ENCODE data around the gene PCBP4. TPM values are rescaled to one million over a fixed set of nuclear protein-coding genes. Genes with fewer than 3 reads are reported as not detected.

Gene PCBP4
- total and polyA plus RNA-seq, 4 experiments from 2014 or later: 13.0 to 20.5 (median 19.1) TPM

- Mint-ChIP-seq H3K4me1 (peaks cover 5 to 14% (median 9%) of the 10 kb centered on the region in 4 donors), H3K4me3 (no peak overlapping the region), H3K9me3 (peaks cover 0 to 2% (median 0%) of the 10 kb centered on the region in 8 donors), H3K36me3 (no peaks in the 10 kb centered on the region), H3K27me3 (no peaks in the 10 kb centered on the region), H3K27ac (no peak overlapping the region)
- H3K4me3 ChIP-seq (ENCODE audit: low read length in 2 of 2): no peak overlapping the region
- intact Hi-C loops (cut with micrococcal nuclease): no loop called here
- no peaks in the 10 kb centered on the region for H3K27me3 ChIP-seq (ENCODE audit: insufficient read depth, low read length)
- peaks cover 11% of the 10 kb centered on the region for H3K4me1 ChIP-seq (ENCODE audit: insufficient read depth, low read length)
- ChIA-PET POLR2A (ENCODE audit: partially characterized antibody) (interaction anchor here (1.3 kb wide), 1 partner anchor 33 kb away, joined by 3 read pairs; the partner anchor contains the start of gene ABHD14B), CTCF (ENCODE audit: partially characterized antibody) (interaction anchor here (0.6 to 10.6 kb wide), 2 partner anchors 46 to 136 kb away, joined by 6 to 147 read pairs; no protein-coding TSS in a partner anchor)
- H3K36me3 ChIP-seq (ENCODE audit: insufficient read depth, low read length): no peaks in the 10 kb centered on the region
- no peak for DNase-seq
- H3K9me3 ChIP-seq (ENCODE audit: control insufficient read depth in 1 of 2, low read length in 2 of 2): no peaks in the 10 kb centered on the region
- H3K27ac ChIP-seq (ENCODE audit: low read depth, low read length): no peak overlapping the region
These were observed 40.0 kb upstream of the PCBP4 start for GRCh38 chr3:52007291-52007690.

- Mint-ChIP-seq H3K27ac (no peak overlapping the region), H3K36me3 (no peaks in the 10 kb centered on the region), H3K9me3 (peaks cover 0 to 2% (median 0%) of the 10 kb centered on the region in 8 donors), H3K4me1 (peaks cover 6 to 17% (median 10%) of the 10 kb centered on the region in 4 donors), H3K27me3 (no peaks in the 10 kb centered on the region), H3K4me3 (no peak overlapping the region)
- POLR2A ChIA-PET (ENCODE audit: partially characterized antibody): interaction anchor here (1.3 kb wide), 1 partner anchor 33 kb away, joined by 3 read pairs; the partner anchor contains the start of gene ABHD14B
- CTCF ChIA-PET (ENCODE audit: partially characterized antibody): interaction anchor here (10.6 kb wide), 1 partner anchor 137 kb away, joined by 147 read pairs; no protein-coding TSS in a partner anchor
- H3K27me3 ChIP-seq (ENCODE audit: insufficient read depth, low read length): no peaks in the 10 kb centered on the region
- H3K4me1 ChIP-seq (ENCODE audit: insufficient read depth, low read length): peaks cover 15% of the 10 kb centered on the region
- H3K4me3 ChIP-seq (ENCODE audit: low read length in 2 of 2): no peak overlapping the region
- H3K27ac ChIP-seq (ENCODE audit: low read depth, low read length): no peak overlapping the region
- intact Hi-C loops (cut with micrococcal nuclease): no loop called here
- no peaks in the 10 kb centered on the region for H3K36me3 ChIP-seq (ENCODE audit: insufficient read depth, low read length)
- DNase-seq: no peak
- H3K9me3 ChIP-seq (ENCODE audit: control insufficient read depth in 1 of 2, low read length in 2 of 2): no peaks in the 10 kb centered on the region
These were observed 39.5 kb upstream of the PCBP4 start for GRCh38 chr3:52006820-52007133.

GRCh38 chr3:52006017-52006819 is 39.0 kb upstream of the PCBP4 start:
- Histone ChIP-seq H3K27ac (ENCODE audit: low read depth, low read length) (no peak overlapping the region), H3K36me3 (ENCODE audit: insufficient read depth, low read length) (no peaks in the 10 kb centered on the region), H3K4me3 (ENCODE audit: low read length in 2 of 2) (no peak overlapping the region), H3K27me3 (ENCODE audit: insufficient read depth, low read length) (no peaks in the 10 kb centered on the region), H3K4me1 (ENCODE audit: insufficient read depth, low read length) (peaks cover 21% of the 10 kb centered on the region), H3K9me3 (ENCODE audit: control insufficient read depth in 1 of 2, low read length in 2 of 2) (no peaks in the 10 kb centered on the region)
- intact Hi-C loops (cut with micrococcal nuclease): no loop called here
- POLR2A ChIA-PET (ENCODE audit: partially characterized antibody): interaction anchor here (0.9 to 1.3 kb wide), 2 partner anchors 10 to 32 kb away, joined by 3 read pairs; partner anchors contain the start of genes ABHD14B and RPL29
- CTCF ChIA-PET (ENCODE audit: partially characterized antibody): interaction anchor here (6.6 to 10.6 kb wide), 3 partner anchors 48 to 137 kb away, joined by 97 to 147 read pairs (median 132); partner anchors contain the start of gene DUSP7
- peak overlapping the region in 2 of 8 donors; percentile 17 to 34 for H3K4me3 Mint-ChIP-seq
- peak overlapping the region in 1 of 7 donors; percentile 41 for H3K27ac Mint-ChIP-seq
- no peaks in the 10 kb centered on the region for H3K36me3 Mint-ChIP-seq
- H3K4me1 Mint-ChIP-seq: peaks cover 6 to 22% (median 12%) of the 10 kb centered on the region in 4 donors
- no peak for DNase-seq
- H3K9me3 Mint-ChIP-seq: peaks cover 0 to 2% (median 0%) of the 10 kb centered on the region in 8 donors
- H3K27me3 Mint-ChIP-seq: no peaks in the 10 kb centered on the region

- ChIA-PET POLR2A (ENCODE audit: partially characterized antibody) (interaction anchor here (0.9 kb wide), 1 partner anchor 10 kb away, joined by 3 read pairs; the partner anchor contains the start of gene RPL29), CTCF (ENCODE audit: partially characterized antibody) (interaction anchor here (1.5 to 10.6 kb wide), 4 partner anchors 8 to 138 kb away, joined by 4 to 147 read pairs (median 114); partner anchors contain the start of gene DUSP7)
- no peak for DNase-seq
- Histone ChIP-seq H3K27ac (ENCODE audit: low read depth, low read length) (no peak overlapping the region), H3K36me3 (ENCODE audit: insufficient read depth, low read length) (no peaks in the 10 kb centered on the region), H3K27me3 (ENCODE audit: insufficient read depth, low read length) (no peaks in the 10 kb centered on the region), H3K9me3 (ENCODE audit: control insufficient read depth in 1 of 2, low read length in 2 of 2) (no peaks in the 10 kb centered on the region), H3K4me3 (ENCODE audit: low read length in 2 of 2) (no peak overlapping the region), H3K4me1 (ENCODE audit: insufficient read depth, low read length) (peaks cover 22% of the 10 kb centered on the region)
- H3K4me3 Mint-ChIP-seq: peak overlapping the region in 1 of 8 donors; percentile 34
- no peaks in the 10 kb centered on the region for H3K27me3 Mint-ChIP-seq
- no peaks in the 10 kb centered on the region for H3K9me3 Mint-ChIP-seq
- H3K27ac Mint-ChIP-seq: no peak overlapping the region
- peaks cover 6 to 22% (median 12%) of the 10 kb centered on the region in 4 donors for H3K4me1 Mint-ChIP-seq
- intact Hi-C loops (cut with micrococcal nuclease): no loop called here
- H3K36me3 Mint-ChIP-seq: no peaks in the 10 kb centered on the region
These were observed 38.3 kb upstream of the PCBP4 start for GRCh38 chr3:52005571-52005986.

- Mint-ChIP-seq H3K36me3 (no peaks in the 10 kb centered on the region), H3K4me1 (peaks cover 3 to 22% (median 12%) of the 10 kb centered on the region in 4 donors), H3K4me3 (peak overlapping the region in 1 of 8 donors; percentile 12), H3K27me3 (no peaks in the 10 kb centered on the region), H3K27ac (peak overlapping the region in 1 of 7 donors; percentile 36), H3K9me3 (no peaks in the 10 kb centered on the region)
- ChIA-PET POLR2A (ENCODE audit: partially characterized antibody) (interaction anchor here (1.8 kb wide), 1 partner anchor 52 kb away, joined by 10 read pairs; the partner anchor contains the start of gene DUSP7), CTCF (ENCODE audit: partially characterized antibody) (interaction anchor here (1.3 to 10.6 kb wide), 5 partner anchors 8 to 139 kb away, joined by 4 to 147 read pairs (median 97); partner anchors contain the start of gene DUSP7)
- no peak for DNase-seq
- H3K9me3 ChIP-seq (ENCODE audit: control insufficient read depth in 1 of 2, low read length in 2 of 2): no peaks in the 10 kb centered on the region
- no peaks in the 10 kb centered on the region for H3K36me3 ChIP-seq (ENCODE audit: insufficient read depth, low read length)
- H3K27ac ChIP-seq (ENCODE audit: low read depth, low read length): no peak overlapping the region
- peaks cover 22% of the 10 kb centered on the region for H3K4me1 ChIP-seq (ENCODE audit: insufficient read depth, low read length)
- no peak overlapping the region for H3K4me3 ChIP-seq (ENCODE audit: low read length in 2 of 2)
- H3K27me3 ChIP-seq (ENCODE audit: insufficient read depth, low read length): no peaks in the 10 kb centered on the region
- intact Hi-C loops (cut with micrococcal nuclease): loop anchor here (5.0 kb wide), 1 partner anchor 332 kb away; no protein-coding TSS in a partner anchor
These were observed 37.7 kb upstream of the PCBP4 start for GRCh38 chr3:52004906-52005395.

- CTCF ChIA-PET (ENCODE audit: partially characterized antibody): interaction anchor here (0.6 to 10.6 kb wide), 11 partner anchors 8 to 552 kb away, joined by 3 to 147 read pairs (median 4); partner anchors contain the start of gene DUSP7
- H3K27ac ChIP-seq (ENCODE audit: low read depth, low read length): no peak overlapping the region
- intact Hi-C loops (cut with micrococcal nuclease): loop anchor here (5.0 kb wide), 1 partner anchor 333 kb away; no protein-coding TSS in a partner anchor
- no peaks in the 10 kb centered on the region for H3K36me3 ChIP-seq (ENCODE audit: insufficient read depth, low read length)
- POLR2A ChIA-PET (ENCODE audit: partially characterized antibody): interaction anchor here (0.7 to 1.8 kb wide), 4 partner anchors 8 to 141 kb away, joined by 3 to 10 read pairs (median 4); partner anchors contain the start of genes DUSP7 and RPL29
- peaks cover 22% of the 10 kb centered on the region for H3K4me1 ChIP-seq (ENCODE audit: insufficient read depth, low read length)
- H3K4me3 Mint-ChIP-seq: no peak overlapping the region
- no peaks in the 10 kb centered on the region for H3K9me3 Mint-ChIP-seq
- no peaks in the 10 kb centered on the region for H3K27me3 ChIP-seq (ENCODE audit: insufficient read depth, low read length)
- H3K36me3 Mint-ChIP-seq: no peaks in the 10 kb centered on the region
- H3K27ac Mint-ChIP-seq: no peak overlapping the region
- H3K9me3 ChIP-seq (ENCODE audit: control insufficient read depth in 1 of 2, low read length in 2 of 2): no peaks in the 10 kb centered on the region
- no peaks in the 10 kb centered on the region for H3K27me3 Mint-ChIP-seq
- H3K4me1 Mint-ChIP-seq: peaks cover 3 to 22% (median 12%) of the 10 kb centered on the region in 4 donors
- DNase-seq: no peak
- no peak overlapping the region for H3K4me3 ChIP-seq (ENCODE audit: low read length in 2 of 2)
These were observed 37.0 kb upstream of the PCBP4 start for GRCh38 chr3:52004163-52004787.

All from CD4-positive, alpha-beta memory T cell (primary cell).